GM18867 (cell line): ENCODE results near the gene CAMTA1.

ENCODE experiments used
- ATAC-seq: cut with Tn5 transposase; IDR thresholded peaks from one replicate; pipeline ENCODE4 v1.9.1; 2021; ENCODE audit warnings: mild to moderate bottlenecking, moderate library complexity; ENCODE audit not compliant: unreplicated experiment

CAMTA1 gene

GRCh38 chr1:7497107-7497637 lies 711.9 kb downstream of the CAMTA1 start:
- no peak for ATAC-seq

- ATAC-seq: no peak
Observed at GRCh38 chr1:7500381-7501083, 715.3 kb downstream of the CAMTA1 start.

GRCh38 chr1:7501084-7501491 lies 715.8 kb downstream of the CAMTA1 start:
- ATAC-seq: no peak

- ATAC-seq: no peak
Observed at GRCh38 chr1:7501723-7502603, 716.7 kb downstream of the CAMTA1 start.

GRCh38 chr1:7503691-7504437 lies 718.6 kb downstream of the CAMTA1 start:
- no peak for ATAC-seq

GRCh38 chr1:7504438-7504720 lies 719.1 kb downstream of the CAMTA1 start:
- ATAC-seq: no peak

- ATAC-seq: no peak
Observed at GRCh38 chr1:7505094-7505770, 720.0 kb downstream of the CAMTA1 start.

GRCh38 chr1:7505771-7506453 lies 720.7 kb downstream of the CAMTA1 start:
- ATAC-seq: no peak

GRCh38 chr1:7506454-7507284 lies 721.4 kb downstream of the CAMTA1 start:
- ATAC-seq: no peak

- ATAC-seq: no peak
Observed at GRCh38 chr1:7507285-7508019, 722.2 kb downstream of the CAMTA1 start.

- no peak for ATAC-seq
Observed at GRCh38 chr1:7508052-7508933, 723.0 kb downstream of the CAMTA1 start.

GRCh38 chr1:7508934-7509519 lies 723.8 kb downstream of the CAMTA1 start:
- ATAC-seq: no peak

GRCh38 chr1:7509598-7509997 lies 724.3 kb downstream of the CAMTA1 start:
- no peak for ATAC-seq

- ATAC-seq: no peak
Observed at GRCh38 chr1:7510389-7510931, 725.2 kb downstream of the CAMTA1 start.

GRCh38 chr1:7511381-7511780 lies 726.1 kb downstream of the CAMTA1 start:
- no peak for ATAC-seq

GRCh38 chr1:7513081-7513480 lies 727.8 kb downstream of the CAMTA1 start:
- ATAC-seq: no peak

- no peak for ATAC-seq
Observed at GRCh38 chr1:7515175-7515574, 729.9 kb downstream of the CAMTA1 start.
